Measurements from ENCODE around the gene NMNAT3.

NMNAT3 gene

DNA sequence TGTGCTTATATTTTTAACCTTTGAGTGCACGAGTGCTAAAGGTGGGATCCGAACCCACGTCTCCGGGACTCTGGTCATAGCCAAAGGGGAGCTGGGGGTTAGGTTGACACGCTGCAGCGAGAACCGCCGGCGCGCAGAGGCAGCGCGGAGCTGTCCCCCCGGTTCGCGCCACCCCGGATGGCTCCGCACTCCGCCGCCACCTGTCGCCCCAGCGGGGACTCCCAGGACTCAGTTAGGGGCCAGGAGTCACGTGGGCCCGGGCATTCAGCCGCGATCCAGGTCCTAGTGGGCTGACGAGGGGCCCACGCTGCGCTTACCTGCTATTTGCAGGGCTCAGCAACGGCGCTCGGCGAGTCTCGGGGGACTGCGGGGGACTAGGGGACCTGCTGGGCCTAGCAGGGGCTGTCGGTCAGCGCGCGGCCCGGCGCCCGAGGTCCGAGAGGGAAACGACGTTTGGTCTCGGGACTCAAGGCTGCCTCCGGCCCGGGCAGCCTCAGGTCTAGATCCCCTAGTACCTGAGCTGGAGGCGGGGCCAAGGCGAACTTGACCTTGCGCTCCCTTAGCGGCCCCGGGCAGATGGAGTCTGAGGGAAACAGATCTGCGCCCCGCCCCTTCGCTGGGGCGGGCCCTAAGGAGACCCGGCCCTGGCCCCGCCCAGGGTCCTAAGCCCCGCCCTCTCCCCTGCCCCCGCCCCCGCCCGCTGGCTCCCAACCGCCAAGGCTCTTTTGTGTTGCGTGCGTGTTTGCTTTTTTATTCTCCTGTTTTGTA is at the start of gene NMNAT3:
Gene NMNAT3, minus strand, starts transcription at position 585 of the 768 bp plus-strand sequence. CDS start 50,248 bp downstream, outside the sequence.
- Histone ChIP-seq H3K27ac (peak within 1 kb of the TSS in 14 of 21 experiments; percentile 2 to 85 (median 56)), H3K4me3 (peak within 1 kb of the TSS; percentile 49 to 72 (median 62))

DNA sequence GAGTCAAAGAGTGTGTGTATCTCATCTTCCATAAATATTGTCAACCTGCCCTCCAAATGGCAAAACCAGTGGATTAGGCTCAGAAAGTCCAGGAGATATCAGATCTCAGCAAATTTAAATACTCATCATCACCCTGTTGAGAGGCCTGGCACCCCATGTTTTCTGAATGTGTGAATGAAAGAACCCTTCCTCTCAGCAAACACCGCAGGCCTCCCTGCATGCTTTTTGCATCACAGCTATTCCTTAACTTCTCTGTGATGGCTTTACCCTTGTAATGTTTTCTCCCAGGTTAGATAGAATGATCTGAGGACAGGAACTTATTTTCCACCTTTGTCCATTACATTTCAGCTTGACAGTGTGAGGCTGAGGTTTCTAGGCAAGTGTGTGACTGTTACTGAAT is 43.6 kb upstream of the NMNAT3 start:
- no peak overlapping the region for H3K27ac ChIP-seq

DNA sequence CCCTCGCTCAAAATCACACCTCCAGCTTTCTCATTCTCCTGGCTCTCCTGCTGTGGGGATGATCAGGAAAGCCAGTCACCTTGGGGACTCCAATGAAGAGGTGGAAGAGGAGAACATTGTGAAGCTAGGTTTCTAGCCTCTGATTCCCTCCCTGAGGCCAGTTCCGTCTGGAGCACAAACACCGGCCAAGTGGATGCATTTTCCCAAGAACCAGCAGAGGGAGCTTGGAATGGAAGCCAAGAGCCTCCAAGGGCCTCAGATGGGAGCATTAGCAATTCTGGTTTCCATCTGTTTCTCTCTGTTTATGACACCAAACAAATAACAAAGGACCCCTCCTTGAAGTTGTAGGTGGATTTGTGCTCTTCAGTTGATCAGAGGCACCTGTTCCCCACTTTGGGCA is 40.6 kb upstream of the NMNAT3 start:
- H3K4me3 ChIP-seq: no peak overlapping the region
- H3K27ac ChIP-seq: no peak overlapping the region

More for the DNA sequence above, 43.6 kb upstream of the NMNAT3 start:
- no peak overlapping the region for H3K4me3 ChIP-seq

DNA sequence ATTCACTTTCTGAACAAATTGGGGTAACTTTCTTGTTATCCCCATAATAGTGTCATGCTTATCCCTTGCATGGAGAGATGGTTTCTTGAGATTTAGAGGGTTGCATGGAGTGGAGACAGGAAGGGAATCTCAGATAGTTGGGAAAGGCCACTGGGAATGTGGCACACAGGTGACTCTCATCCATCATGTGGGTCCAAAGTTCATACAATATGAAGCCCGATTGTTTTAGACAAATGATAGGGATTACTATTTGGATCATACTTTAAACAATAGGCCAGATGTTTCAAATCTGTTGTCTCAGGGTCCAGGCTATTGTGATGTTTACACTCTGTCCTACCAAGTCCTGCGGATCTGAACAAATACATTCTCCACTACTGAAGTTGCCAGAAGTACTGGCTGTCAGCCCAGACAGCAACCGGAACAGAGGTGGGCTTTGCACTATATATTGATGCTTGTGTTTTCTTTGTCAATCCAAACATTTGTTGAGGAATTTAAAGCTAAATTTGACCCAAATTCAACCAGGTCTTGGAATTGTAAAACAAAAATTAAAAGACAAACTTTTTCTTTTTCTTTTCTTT is 39.2 kb upstream of the NMNAT3 start:
- H3K4me3 ChIP-seq: no peak overlapping the region
- no peak overlapping the region for H3K27ac ChIP-seq

DNA sequence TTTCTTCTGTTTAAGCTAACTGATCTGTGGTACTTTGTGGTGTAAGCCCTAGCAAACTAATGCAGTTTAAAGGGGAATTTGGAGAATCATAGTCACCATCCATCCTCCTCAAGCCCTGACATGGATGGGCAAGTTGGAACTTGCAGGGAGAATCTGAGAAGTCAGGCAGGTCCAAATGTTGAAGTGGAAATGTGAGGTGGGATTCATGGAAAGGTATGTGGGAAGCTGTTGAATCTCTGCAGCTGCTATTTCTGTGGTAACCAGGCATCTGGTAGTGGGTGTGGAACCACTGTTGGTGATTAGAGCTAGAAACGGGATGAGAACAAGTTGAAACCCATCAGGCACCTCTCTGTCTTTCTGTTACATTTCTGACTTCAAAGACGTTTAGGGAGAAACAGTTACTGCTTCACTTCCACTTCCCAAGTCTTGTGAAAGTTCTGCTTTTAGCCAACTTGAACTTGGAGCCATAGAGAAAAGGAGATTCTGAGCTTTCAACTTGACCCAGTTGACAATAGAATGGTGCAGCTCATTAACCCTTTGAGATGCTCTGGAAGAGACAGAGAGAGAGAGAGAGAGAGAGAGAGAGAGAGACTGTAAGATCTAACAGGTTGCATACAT is 38.1 kb upstream of the NMNAT3 start:
- no peak overlapping the region for H3K27ac ChIP-seq
- no peak overlapping the region for H3K4me3 ChIP-seq

DNA sequence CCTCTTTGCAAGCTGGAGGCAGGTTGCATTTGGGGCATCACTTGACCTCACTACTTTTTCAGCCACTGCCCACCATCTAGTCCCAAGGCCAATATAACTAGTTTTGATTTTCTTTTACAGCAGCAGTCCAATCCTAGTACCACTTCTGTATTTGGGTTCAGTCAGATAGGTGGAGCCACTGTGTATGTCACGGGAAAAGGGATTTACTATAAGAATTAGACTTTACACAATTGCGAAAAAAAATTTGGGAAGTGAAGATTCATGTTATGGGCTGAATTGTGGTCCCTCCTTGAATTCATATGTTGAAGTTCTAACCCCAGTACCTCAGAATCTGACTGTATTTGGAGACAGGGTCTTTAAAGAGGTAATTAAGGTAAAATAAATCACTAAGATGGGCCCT is 37.4 kb upstream of the NMNAT3 start:
- Histone ChIP-seq H3K4me3 (no peak overlapping the region), H3K27ac (no peak overlapping the region)

DNA sequence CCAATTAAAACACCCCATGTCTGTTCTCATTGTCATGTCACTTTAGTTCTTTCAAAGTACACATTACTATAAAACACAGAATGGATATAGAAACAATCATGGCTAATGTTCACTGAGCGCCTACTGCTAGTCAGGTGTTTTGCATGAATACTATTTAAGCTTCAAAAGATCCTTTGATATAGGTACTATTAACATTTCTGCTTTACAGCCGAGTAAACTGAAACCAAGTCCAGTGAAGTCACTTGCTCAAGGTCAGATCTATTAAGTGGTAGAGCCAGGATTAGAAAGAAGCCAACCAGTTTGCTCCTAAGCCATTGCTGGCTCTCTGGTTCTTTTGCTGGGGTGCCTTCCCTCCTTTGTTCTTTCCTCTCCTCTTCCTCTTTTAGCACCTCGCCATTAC is 32.4 kb upstream of the NMNAT3 start:
- Histone ChIP-seq H3K27ac (no peak overlapping the region), H3K4me3 (no peak overlapping the region)

DNA sequence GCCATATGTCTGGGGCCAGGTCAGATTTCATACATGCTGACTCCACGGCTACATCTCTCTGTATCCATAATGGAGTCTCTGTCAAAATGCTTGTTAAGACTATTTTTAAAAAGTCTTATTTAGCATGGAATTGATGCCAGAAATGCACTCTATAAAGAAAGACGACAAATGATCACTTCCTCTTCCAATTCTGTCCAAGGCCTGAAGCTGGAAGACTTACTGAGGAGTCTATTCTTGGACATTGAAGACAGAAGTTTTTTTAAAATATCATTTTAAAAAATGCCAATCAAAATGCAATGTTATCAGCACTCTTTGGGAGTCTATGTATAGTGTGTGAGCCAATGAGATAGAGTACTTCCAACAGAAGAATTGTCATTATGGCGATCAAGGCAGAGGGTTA is 27.9 kb upstream of the NMNAT3 start:
- Histone ChIP-seq H3K27ac (no peak overlapping the region), H3K4me3 (no peak overlapping the region)

DNA sequence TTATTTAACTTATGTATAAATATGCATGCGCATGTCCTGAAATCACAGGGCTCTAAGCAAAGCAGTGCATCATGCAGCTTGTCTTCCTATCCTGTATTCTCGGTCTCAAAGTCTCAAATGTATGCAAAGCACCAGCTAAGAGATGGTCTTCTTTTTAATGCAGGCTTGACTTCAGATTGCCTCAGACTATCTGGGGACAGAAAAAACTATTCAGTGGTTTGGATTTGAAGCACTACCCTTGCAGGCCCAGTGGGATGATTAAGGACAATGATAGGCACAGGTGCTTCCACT is 18.5 kb upstream of the NMNAT3 start:
- H3K27ac ChIP-seq: no peak overlapping the region
- no peak overlapping the region for H3K4me3 ChIP-seq

DNA sequence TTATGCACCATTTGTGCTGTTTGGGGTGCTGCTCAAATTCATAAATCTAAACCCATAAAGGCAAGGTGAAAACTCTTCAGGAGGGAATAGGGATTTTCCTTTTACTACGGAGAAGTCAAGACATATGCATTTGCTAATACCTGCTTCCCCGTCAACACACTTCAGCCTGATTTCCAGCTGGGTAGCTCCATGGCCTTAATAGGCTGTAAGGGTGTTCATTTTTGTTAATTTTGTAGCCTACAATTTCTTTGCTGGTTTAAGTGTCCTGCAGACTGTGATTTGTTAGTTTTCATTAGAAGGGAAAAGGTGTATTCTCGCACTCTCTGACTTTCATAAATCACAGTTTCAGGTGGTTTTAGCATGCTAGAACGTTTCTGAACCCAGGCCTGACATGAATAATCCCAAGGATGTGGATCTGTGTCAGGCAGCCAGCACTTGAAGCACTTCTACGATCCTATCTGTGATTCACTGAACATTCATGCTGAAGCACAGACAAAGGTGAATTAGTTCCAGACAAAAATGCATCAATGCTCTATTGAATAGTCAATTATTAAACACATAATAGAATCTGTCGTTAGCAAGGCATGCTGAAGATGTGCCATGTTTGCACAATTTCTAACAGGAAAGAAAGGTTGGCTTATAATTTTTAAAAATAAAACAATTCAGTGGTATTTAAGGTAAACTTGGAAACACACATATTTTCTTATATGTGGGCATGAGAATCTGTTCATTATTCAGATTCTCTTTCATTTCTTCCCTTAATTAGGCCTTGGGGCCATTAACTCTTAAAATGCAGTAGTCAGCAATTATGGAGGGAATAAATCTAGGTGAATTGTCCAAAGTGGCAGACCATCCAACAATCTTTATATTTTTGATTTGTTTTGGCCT is 17.9 kb upstream of the NMNAT3 start:
- H3K4me3 ChIP-seq: no peak overlapping the region
- H3K27ac ChIP-seq: no peak overlapping the region

DNA sequence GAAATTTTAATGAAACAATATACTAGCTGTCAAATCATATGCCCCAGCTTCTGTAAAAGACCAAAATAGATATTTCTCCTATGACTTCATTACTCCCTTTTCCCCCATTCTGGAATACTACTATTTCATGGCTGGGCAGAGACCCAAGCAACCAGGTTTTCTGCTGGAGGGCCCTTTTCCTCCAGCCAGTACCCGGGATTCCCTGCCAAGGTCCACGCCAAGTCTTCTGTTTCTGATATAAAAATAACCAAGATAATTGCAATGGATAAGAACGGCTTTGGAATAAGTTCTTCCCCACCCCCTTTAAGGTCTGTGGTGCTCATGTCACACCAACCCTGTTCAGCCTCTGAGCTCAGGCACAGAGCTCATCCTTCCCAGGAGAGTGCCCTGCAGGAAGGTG is 17.2 kb upstream of the NMNAT3 start:
- no peak overlapping the region for H3K27ac ChIP-seq
- H3K4me3 ChIP-seq: no peak overlapping the region

DNA sequence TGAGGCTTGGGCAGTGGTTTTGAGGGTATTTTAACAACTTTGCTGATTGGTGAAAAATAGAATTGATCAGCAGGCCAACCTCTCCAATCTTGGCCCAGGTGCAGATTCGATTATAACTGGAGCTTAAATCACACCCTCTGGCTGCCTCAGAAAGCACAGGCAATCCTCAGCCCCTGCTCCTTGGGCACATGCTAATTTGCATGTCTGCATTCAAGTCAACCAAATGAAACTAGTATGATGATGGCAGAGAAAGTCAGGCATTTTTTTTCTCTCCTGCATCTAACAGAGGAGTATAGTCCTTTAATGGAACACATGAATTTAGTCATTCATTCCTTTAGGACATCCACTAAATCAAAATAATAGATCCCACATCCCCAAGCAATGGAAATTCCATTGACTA is 16.8 kb upstream of the NMNAT3 start:
- no peak overlapping the region for H3K27ac ChIP-seq
- H3K4me3 ChIP-seq: no peak overlapping the region

DNA sequence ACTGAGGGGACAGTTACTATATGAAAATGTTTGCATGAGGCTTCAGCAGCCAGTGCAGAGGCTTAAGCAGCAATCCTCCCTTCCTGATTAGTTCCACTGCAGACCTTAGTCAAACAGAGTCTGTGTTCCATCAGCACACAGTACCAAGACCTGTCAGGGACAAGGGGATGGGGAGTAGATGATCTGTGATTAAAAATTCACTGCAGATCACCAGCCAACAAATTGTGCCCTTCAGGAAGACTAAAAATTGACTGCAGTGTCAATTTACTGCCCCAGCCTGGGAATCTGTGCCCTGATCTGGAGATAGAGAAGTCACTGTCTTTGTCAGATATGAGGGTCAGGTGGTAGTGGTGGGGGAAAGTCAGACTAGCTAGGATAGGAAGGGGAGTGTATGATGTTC is 13.8 kb upstream of the NMNAT3 start:
- H3K4me3 ChIP-seq: no peak overlapping the region
- H3K27ac ChIP-seq: no peak overlapping the region

DNA sequence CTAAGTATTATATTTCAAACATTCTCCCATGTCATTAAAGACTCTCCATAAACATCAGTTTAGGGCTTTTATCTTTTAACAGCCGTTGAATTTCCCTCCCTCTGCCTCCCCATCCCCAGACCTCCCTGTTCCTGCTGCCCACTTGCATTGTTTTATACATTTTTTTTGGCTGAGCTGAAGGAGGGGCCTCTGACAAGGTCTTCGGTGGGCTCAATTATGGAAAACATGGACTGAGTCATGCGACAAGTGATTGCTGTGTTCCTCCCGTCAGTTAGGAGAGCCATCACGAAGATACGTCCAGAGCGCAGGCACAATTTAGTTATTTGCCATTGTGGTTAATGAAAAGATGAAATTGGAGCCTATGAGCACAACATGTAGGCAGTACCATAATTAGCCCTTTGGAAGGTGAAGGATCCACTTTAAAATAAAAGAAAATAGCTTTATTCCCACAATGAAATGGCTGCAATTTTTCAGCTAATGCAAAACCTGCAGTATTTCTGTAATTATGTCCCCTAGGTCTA is 12.0 kb upstream of the NMNAT3 start:
- Histone ChIP-seq H3K4me3 (no peak overlapping the region), H3K27ac (no peak overlapping the region)

DNA sequence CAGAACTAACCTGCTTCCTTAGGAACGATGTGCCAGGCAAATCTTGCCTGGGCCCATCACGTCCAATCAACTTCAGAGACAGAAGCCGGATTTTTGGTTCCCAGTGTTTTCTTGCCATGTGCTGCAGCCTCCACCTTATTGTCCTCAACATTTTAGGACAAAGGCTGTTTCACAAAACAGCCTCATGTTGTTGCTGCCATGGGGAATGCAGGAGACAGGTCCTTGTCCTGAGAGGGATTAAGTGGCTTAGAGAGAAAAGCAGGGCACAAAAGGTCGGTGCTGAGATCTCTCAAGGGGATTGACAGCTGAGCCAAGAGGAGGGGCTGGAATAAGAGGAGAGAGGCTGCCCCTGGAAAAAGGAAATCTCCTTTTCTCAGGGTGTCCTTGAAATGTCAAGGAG is 11.3 kb upstream of the NMNAT3 start:
- H3K4me3 ChIP-seq: no peak overlapping the region
- no peak overlapping the region for H3K27ac ChIP-seq

DNA sequence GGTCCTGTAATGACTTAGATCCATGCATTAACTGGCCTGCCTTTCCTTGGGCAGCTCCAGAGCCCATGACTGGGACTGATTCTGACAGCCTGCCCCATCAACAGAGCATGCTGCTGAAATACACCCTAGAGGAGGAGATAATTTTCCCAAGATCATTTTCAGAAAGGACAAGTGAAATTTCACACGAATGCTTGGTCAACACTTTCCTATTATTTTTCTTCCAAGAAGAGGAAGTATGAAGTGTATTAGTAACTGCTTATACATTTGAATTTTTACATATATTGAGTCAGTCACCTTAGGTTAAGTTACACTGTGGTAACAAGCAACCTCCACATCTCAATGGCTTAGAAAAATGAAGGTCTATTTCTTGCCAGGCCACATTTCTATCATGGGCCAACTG is 9.7 kb upstream of the NMNAT3 start:
- no peak overlapping the region for H3K4me3 ChIP-seq
- no peak overlapping the region for H3K27ac ChIP-seq

DNA sequence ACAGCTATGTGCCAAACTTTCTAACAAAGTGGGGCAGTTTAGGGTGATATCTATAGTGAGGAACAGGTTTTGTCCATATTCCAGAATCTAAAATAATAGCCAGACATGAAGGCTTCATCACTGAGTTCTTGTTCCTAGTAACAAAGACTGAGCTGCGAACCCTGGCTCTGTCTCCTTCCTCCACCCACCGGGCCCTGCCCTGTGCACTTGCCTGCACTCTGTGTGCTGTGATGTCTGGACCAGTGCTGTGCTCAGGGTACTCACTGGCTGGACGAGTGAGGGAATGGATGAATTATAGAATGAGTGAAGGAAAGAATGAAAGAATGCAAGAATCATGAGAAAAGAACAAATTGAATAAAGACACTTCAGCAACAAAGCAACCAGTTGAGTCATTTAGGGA is 8.9 kb upstream of the NMNAT3 start:
- no peak overlapping the region for H3K4me3 ChIP-seq
- H3K27ac ChIP-seq: no peak overlapping the region

DNA sequence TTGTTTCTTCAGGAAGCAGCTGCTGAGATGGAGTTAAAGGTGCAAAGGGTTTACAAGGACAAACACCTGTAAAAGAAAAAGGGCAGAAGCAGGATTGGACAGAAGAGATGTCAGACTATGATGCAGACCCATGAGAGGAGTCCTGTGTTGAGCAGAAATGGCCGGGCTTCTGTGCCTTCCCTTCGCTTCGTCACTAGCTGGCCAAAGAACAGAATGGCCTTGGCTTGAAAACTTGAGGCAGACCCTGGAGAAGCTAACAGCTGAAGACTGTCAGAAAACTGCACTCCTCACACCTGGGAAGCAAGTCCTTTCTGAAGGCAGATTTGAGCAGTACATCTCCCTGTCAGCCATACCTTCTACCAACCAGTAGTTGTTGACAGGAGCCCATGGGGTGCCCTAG is 8.4 kb upstream of the NMNAT3 start:
- no peak overlapping the region for H3K27ac ChIP-seq

DNA sequence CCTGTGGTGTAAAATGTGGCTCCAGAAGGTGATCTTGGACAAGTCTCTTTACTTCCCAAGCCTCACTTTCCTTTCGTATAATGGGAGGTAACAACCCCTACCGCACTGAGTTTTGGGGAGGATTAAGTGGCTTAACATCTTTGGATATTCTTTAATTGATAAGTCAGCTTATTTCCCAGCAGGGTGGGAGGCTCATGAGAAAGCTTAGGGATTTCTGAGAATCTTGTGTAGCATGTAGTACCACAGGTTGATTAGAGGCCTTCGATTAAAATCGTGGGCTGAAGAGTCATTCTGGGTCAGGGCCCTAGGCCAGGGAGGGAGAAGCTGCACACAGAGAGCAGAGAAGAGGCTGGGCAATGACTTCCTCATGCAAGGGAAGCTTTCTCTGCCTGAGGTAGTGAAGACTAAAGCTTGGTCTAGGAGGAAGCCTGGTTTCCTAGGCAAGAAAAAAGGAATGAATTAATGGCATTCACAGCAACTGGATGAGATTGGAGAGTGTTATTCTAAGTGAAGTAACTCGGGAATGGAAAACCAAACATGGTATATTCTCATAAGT is 1.5 kb upstream of the NMNAT3 start:
- Histone ChIP-seq H3K27ac (no peak overlapping the region), H3K4me3 (no peak overlapping the region)

More for the DNA sequence above, 8.4 kb upstream of the NMNAT3 start:
- no peak overlapping the region for H3K4me3 ChIP-seq

Measured in skin epidermis (tissue), 12 donors.